B cell (primary cell): Measurements from ENCODE around the gene IGF1. TPM values are rescaled to one million over a fixed set of nuclear protein-coding genes. Genes with fewer than 3 reads are reported as not detected.

Experiments
- ATAC-seq: fragments of 200-7000 bp; cut with Tn5 transposase; one replicate; pipeline ENCODE4 v1.10.0; 2021; ENCODE audit warnings: low read depth, mild to moderate bottlenecking, moderate number of reproducible peaks, moderate library complexity
- CTCF ChIA-PET: fragments of 350-600 bp; sonication (Branson Sonifier 250); formaldehyde crosslinking; loops from one replicate; lab custom pipeline; 2021; ENCODE audit warnings: antibody characterized with exemption, inconsistent platforms; lab: Charles Lee
- POLR2A ChIA-PET: fragments of 350-600 bp; sonication (Branson Sonifier 250); formaldehyde crosslinking; loops from one replicate; lab custom pipeline; 2021; ENCODE audit warnings: antibody characterized with exemption; lab: Charles Lee
- DNase-seq: peaks from one replicate; pipeline ENCODE4 v3.0.0; 2013
- H2AFZ ChIP-seq: 2 replicates; pipeline ENCODE4 v1.6.1; 2012; ENCODE audit warnings: mild to moderate bottlenecking, low read depth, low read length; ENCODE audit not compliant: insufficient read depth, poor library complexity, severe bottlenecking
- H3K27ac ChIP-seq, 2 donors: 1 replicate in 1 of 2; 2 replicates in 1 of 2; pipeline ENCODE4 v1.5.1; 2012 to 2013; ENCODE audit warnings: low read length in 2 of 2, mild to moderate bottlenecking in 2 of 2, moderate library complexity in 1 of 2
- H3K27me3 ChIP-seq, 4 experiments: fragments of 200-600 bp in 1 of 4; sonication (generic) in 1 of 4; replicated peaks in 1 of 4; 1 replicate in 2 of 4; 2 replicates in 2 of 4; pipeline versions ENCODE4 v1.6.1 to v1.7.0; 2013 to 2016; ENCODE audit warnings: low read length in 3 of 4, mild to moderate bottlenecking in 2 of 4, mixed read lengths in 1 of 4, moderate library complexity in 1 of 4; ENCODE audit not compliant: insufficient read depth in 4 of 4, control insufficient read depth in 3 of 4; ENCODE audit errors: control extremely low read depth in 1 of 4
- H3K36me3 ChIP-seq, 2 experiments: replicated peaks in 1 of 2; 1 replicate in 1 of 2; 2 replicates in 1 of 2; pipeline versions ENCODE4 v1.6.1 to v1.7.1; 2013; ENCODE audit warnings: low read length in 1 of 2; ENCODE audit not compliant: insufficient read depth in 2 of 2, control insufficient read depth in 1 of 2; ENCODE audit errors: control extremely low read depth in 1 of 2, extremely low read depth in 1 of 2
- H3K4me1 ChIP-seq, 2 donors: fragments of 200-600 bp in 1 of 2; sonication (generic) in 1 of 2; 1 replicate in 1 of 2; 2 replicates in 1 of 2; pipeline versions ENCODE4 v1.5.1 to v1.6.1; 2013 to 2017; ENCODE audit warnings: low read length in 2 of 2; ENCODE audit not compliant: control insufficient read depth in 2 of 2, insufficient read depth in 2 of 2
- H3K4me2 ChIP-seq: replicated peaks from 2 replicates; pipeline ENCODE3; 2012; ENCODE audit warnings: mild to moderate bottlenecking, low read depth, low read length; ENCODE audit not compliant: poor library complexity, severe bottlenecking
- H3K4me3 ChIP-seq, 5 experiments: fragments of 200-600 bp in 1 of 5; sonication (generic) in 1 of 5; 1 replicate in 3 of 5; 2 replicates in 2 of 5; pipeline versions ENCODE4 v1.5.1 to v1.7.0; 2011 to 2016; ENCODE audit warnings: low read length in 4 of 5, mild to moderate bottlenecking in 4 of 5, low read depth in 2 of 5, control low read depth in 1 of 5, moderate library complexity in 1 of 5; ENCODE audit not compliant: insufficient read depth in 1 of 5; ENCODE audit errors: control extremely low read depth in 1 of 5, extremely low read depth in 1 of 5
- H3K79me2 ChIP-seq: fragments of 200-600 bp; sonication (generic); one replicate; pipeline ENCODE4 v1.6.0; 2016; ENCODE audit warnings: low read length; ENCODE audit not compliant: control insufficient read depth, insufficient read depth
- H3K9ac ChIP-seq: fragments of 200-600 bp; sonication (generic); 2 replicates; pipeline ENCODE4 v1.6.1; 2017; ENCODE audit warnings: mild to moderate bottlenecking, low read length, moderate library complexity
- H3K9me3 ChIP-seq, 3 donors: one replicate each; pipeline versions ENCODE4 v1.6.1 to v1.7.1; 2013; ENCODE audit warnings: low read length in 2 of 3; ENCODE audit not compliant: control insufficient read depth in 2 of 3, insufficient read depth in 1 of 3; ENCODE audit errors: control extremely low read depth in 1 of 3
- H4K20me1 ChIP-seq: 2 replicates; pipeline ENCODE4 v1.6.0; 2012; ENCODE audit warnings: mild to moderate bottlenecking, low read length; ENCODE audit not compliant: insufficient read depth, control insufficient read depth, poor library complexity, severe bottlenecking
- H3K27ac Mint-ChIP-seq: one replicate; pipeline ENCODE4 v1.8.0; 2021; ENCODE audit warnings: mixed read lengths
- H3K27me3 Mint-ChIP-seq: one replicate; pipeline ENCODE4 v1.8.0; 2021; ENCODE audit warnings: mixed read lengths
- H3K4me1 Mint-ChIP-seq: one replicate; pipeline ENCODE4 v1.8.0; 2021; ENCODE audit warnings: mixed read lengths
- H3K4me3 Mint-ChIP-seq: one replicate; pipeline ENCODE4 v1.8.0; 2021; ENCODE audit warnings: mixed read lengths
- H3K9me3 Mint-ChIP-seq: one replicate; pipeline ENCODE4 v1.8.0; 2022; ENCODE audit warnings: mixed read lengths; ENCODE audit not compliant: insufficient read depth
- EZH2 ChIP-seq: IDR thresholded peaks from 2 replicates; pipeline ENCODE4 v1.6.1; 2012; ENCODE audit warnings: borderline replicate concordance, low read depth, mild to moderate bottlenecking, moderate library complexity, low read length; ENCODE audit not compliant: insufficient read depth, poor library complexity, severe bottlenecking
- WGBS: methylation state at CpG from one replicate; pipeline ENCODE4 v1.1.5; 2013; ENCODE audit warnings: missing lambda C conversion rate; ENCODE audit not compliant: insufficient coverage; 5-methylcytosine and 5-hydroxymethylcytosine counted together
- intact Hi-C: fragments of 100-400 bp; cut with micrococcal nuclease; formaldehyde crosslinking; loops from one replicate; pipeline ENCODE4 v1.10.0; 2022
- polyA plus RNA-seq: library from polyadenylated mRNA; depleted of rRNA; stranded (reverse); fragments of >200 nt; gene quantifications from 2 replicates; pipeline ENCODE4 v1.2.3, GENCODE V29; 2012
- total RNA-seq, 2 donors: library from RNA; stranded (reverse); fragments of 120-200 nt in 1 of 2; gene quantifications; 1 replicate in 1 of 2; 2 replicates in 1 of 2; pipeline versions ENCODE4 v1.2.3 to v1.2.4, GENCODE V29; 2013 to 2022
- TF ChIP-seq, protein P1 (sequence below): fragments of 200-600 bp; IDR thresholded peaks from one replicate; pipeline ENCODE4 v1.8.0; 2022; ENCODE audit warnings: antibody characterized with exemption, mild to moderate bottlenecking

Gene IGF1
- total and polyA plus RNA-seq, 2 donors (not counting 1 experiment from before 2014, with no cell fraction given): 0.21 TPM; not detected in 1

GRCh38 chr12:102399653-102400052, 80.7 kb downstream of the IGF1 start:
- H3K36me3 ChIP-seq: no peaks in the 10 kb centered on the region
- H3K27ac Mint-ChIP-seq: no peak overlapping the region
- no peak overlapping the region for H3K27ac ChIP-seq
- H3K4me2 ChIP-seq: no peak overlapping the region
- POLR2A ChIA-PET: no interaction called here
- H2AFZ ChIP-seq: no peak overlapping the region
- H3K9me3 ChIP-seq: no peaks in the 10 kb centered on the region
- TF ChIP-seq, protein P1, sequence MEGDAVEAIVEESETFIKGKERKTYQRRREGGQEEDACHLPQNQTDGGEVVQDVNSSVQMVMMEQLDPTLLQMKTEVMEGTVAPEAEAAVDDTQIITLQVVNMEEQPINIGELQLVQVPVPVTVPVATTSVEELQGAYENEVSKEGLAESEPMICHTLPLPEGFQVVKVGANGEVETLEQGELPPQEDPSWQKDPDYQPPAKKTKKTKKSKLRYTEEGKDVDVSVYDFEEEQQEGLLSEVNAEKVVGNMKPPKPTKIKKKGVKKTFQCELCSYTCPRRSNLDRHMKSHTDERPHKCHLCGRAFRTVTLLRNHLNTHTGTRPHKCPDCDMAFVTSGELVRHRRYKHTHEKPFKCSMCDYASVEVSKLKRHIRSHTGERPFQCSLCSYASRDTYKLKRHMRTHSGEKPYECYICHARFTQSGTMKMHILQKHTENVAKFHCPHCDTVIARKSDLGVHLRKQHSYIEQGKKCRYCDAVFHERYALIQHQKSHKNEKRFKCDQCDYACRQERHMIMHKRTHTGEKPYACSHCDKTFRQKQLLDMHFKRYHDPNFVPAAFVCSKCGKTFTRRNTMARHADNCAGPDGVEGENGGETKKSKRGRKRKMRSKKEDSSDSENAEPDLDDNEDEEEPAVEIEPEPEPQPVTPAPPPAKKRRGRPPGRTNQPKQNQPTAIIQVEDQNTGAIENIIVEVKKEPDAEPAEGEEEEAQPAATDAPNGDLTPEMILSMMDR: no peak
- no peak for TF ChIP-seq EZH2
- H3K9ac ChIP-seq: no peak overlapping the region
- no peaks in the 10 kb centered on the region for H3K79me2 ChIP-seq
- H3K27me3 ChIP-seq: peaks cover 0 to 3% (median 0%) of the 10 kb centered on the region in 4 experiments
- no peak overlapping the region for H3K4me3 ChIP-seq
- ATAC-seq: no peak
- peaks cover 11% of the 10 kb centered on the region for H3K27me3 Mint-ChIP-seq
- intact Hi-C loops: no loop called here
- H3K4me1 Mint-ChIP-seq: no peaks in the 10 kb centered on the region
- no peaks in the 10 kb centered on the region for H3K4me1 ChIP-seq
- no peaks in the 10 kb centered on the region for H3K9me3 Mint-ChIP-seq
- no peak for DNase-seq
- H4K20me1 ChIP-seq: no peaks in the 10 kb centered on the region
- no peak overlapping the region for H3K4me3 Mint-ChIP-seq
- CTCF ChIA-PET: no interaction called here
- WGBS: no CpG with 5 or more reads among the region's 1 CpG

DNA sequence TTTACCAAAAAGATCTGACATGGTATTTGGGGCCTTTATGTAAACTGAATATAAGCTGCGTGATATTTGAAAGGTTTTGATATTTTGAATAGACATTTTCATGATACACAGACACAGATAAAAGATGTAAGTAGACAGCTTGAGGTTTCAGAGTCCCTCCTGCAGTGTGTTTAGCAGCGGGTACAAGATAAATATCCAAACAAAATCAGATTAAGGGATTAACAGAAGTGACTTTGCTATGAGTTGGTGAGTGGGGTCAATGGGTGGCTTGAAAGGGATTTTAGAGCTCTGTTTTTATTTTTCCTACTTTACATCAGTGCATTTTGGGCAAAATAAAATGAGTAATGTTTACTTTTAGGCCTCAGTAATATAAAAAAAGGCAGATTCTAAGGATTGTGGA, 84.1 kb downstream of the IGF1 start:
- no peak for TF ChIP-seq EZH2
- TF ChIP-seq, protein P1: no peak
- H3K9me3 Mint-ChIP-seq: no peaks in the 10 kb centered on the region
- H3K4me1 Mint-ChIP-seq: no peaks in the 10 kb centered on the region

More for the DNA sequence above, 84.1 kb downstream of the IGF1 start:
- no peak overlapping the region for H3K27ac Mint-ChIP-seq
- Histone ChIP-seq H3K27ac (no peak overlapping the region), H3K4me1 (no peaks in the 10 kb centered on the region), H2AFZ (no peak overlapping the region), H3K79me2 (no peaks in the 10 kb centered on the region), H3K36me3 (no peaks in the 10 kb centered on the region), H3K4me2 (no peak overlapping the region), H3K9me3 (no peaks in the 10 kb centered on the region), H3K27me3 (peaks cover 0 to 2% (median 0%) of the 10 kb centered on the region in 4 experiments), H4K20me1 (no peaks in the 10 kb centered on the region), H3K9ac (no peak overlapping the region), H3K4me3 (no peak overlapping the region)
- intact Hi-C loops: no loop called here
- peaks cover 3% of the 10 kb centered on the region for H3K27me3 Mint-ChIP-seq
- POLR2A ChIA-PET: no interaction called here
- no CpG with 5 or more reads among the region's 2 CpGs for WGBS
- ATAC-seq (no peak), DNase-seq (no peak)
- no peak overlapping the region for H3K4me3 Mint-ChIP-seq
- CTCF ChIA-PET: no interaction called here
